Fibroblast of villous mesenchyme (primary cell): ENCODE data around the gene DHCR24. TPM values are rescaled to one million over a fixed set of nuclear protein-coding genes. Genes with fewer than 3 reads are reported as not detected.
"Not testable (repeated sequence)": the region's sequence is repeated elsewhere in the genome, so short reads cannot be mapped to it uniquely, and the experiment has no call there.

Experiments
- DNase-seq: peaks from one replicate; pipeline ENCODE4 v3.0.0-alpha.2; 2010; ENCODE audit warnings: low read depth
- H3K4me3 ChIP-seq: 2 replicates; pipeline ENCODE4 v1.5.1; 2011; ENCODE audit warnings: low read depth, mild to moderate bottlenecking, low read length
- total RNA-seq: library from RNA; depleted of rRNA; stranded (reverse); fragments of >200 nt; gene quantifications from 2 replicates; pipeline ENCODE4 v1.2.3, GENCODE V29; 2012
- TF ChIP-seq, protein P1 (sequence below): IDR thresholded peaks from 2 replicates; pipeline ENCODE4 v1.5.1; 2012; ENCODE audit warnings: low read depth, mild to moderate bottlenecking, low read length; ENCODE audit not compliant: insufficient read depth

Gene DHCR24
- total RNA-seq, 1 donor = 297 TPM

DNA sequence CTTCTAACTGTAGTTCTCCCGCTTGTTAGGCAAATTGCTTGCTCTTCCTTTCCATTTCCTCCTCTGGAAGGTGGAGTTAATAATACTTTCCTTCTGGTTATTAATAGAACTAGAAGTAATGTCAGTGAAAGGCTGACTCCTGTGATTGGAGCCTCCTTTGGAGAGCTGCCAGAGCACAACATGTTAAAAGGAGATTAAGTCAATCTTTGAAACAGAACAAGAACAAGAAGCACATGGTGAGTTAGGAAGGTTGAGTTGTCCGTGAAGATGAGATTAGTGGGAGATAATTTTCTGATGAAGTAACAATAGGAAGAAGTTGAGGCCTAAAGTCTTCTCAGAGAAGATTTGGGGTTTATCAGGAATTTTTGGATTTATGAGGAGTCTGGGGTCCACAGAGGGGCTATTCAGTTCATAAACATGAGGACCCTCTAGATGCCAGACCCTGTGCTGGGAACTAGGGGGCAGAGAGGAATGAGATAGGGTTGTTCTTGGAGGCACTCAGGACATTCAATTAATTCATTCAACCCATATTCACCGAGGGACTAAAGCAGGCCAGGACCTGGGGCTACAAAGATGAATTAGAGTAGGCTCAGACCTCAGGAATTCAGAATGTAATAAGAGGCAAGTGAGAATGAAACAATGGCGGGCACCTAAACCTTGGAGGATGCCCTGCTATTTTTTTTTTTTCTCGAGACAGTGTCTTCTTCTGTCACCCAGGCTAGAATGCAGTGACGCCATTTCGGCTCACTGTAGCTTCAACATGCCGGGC, 40.7 kb upstream of the DHCR24 start:
- peak; percentile 55 for DNase-seq
- TF ChIP-seq, protein P1, sequence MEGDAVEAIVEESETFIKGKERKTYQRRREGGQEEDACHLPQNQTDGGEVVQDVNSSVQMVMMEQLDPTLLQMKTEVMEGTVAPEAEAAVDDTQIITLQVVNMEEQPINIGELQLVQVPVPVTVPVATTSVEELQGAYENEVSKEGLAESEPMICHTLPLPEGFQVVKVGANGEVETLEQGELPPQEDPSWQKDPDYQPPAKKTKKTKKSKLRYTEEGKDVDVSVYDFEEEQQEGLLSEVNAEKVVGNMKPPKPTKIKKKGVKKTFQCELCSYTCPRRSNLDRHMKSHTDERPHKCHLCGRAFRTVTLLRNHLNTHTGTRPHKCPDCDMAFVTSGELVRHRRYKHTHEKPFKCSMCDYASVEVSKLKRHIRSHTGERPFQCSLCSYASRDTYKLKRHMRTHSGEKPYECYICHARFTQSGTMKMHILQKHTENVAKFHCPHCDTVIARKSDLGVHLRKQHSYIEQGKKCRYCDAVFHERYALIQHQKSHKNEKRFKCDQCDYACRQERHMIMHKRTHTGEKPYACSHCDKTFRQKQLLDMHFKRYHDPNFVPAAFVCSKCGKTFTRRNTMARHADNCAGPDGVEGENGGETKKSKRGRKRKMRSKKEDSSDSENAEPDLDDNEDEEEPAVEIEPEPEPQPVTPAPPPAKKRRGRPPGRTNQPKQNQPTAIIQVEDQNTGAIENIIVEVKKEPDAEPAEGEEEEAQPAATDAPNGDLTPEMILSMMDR = no peak
- no peak overlapping the region for H3K4me3 ChIP-seq

DNA sequence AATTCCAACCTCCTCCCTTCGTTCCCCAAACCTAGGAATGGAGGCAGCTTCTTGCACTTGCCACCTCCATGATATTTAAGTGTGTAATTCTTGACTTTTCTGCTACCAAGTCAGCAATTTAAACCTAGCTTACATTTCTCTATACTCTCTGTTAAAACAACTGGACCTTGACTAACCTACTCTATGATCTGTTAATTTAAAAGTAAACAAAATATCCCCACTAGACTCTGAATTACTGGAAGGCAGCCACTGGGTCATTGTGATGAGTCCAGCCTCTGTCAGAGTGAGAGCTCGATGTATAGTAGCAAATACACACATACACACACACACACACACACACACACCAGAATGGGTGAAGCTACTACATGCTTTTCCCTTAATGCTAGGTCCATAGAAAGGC, 40.0 kb upstream of the DHCR24 start:
- H3K4me3 ChIP-seq = no peak overlapping the region
- no peak for DNase-seq
- TF ChIP-seq, protein P1 = no peak

DNA sequence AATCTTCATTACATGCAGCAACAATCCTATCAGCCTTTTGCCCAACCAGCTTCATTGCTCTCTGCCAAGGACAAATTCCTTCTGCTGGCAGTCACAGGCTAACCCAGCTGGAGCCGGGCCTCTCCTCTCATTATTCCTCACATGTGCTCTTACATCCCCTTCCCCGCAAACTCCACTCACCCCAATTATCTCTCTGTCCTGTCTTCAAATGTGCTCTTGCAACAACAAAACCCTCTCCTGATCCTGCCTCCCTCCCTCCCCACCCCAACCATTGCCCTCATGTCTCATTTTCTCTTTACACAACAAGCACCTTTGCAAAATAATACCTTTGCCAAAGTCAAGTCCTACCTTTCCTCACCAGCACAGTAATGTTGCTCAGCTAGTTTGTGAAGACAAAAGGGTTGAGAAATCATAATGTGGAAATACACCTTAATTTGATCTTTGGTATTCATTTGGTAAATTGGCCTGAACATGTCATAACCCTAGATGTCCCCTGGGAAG, 36.0 kb upstream of the DHCR24 start:
- H3K4me3 ChIP-seq = no peak overlapping the region
- DNase-seq = no peak
- TF ChIP-seq, protein P1 = no peak

DNA sequence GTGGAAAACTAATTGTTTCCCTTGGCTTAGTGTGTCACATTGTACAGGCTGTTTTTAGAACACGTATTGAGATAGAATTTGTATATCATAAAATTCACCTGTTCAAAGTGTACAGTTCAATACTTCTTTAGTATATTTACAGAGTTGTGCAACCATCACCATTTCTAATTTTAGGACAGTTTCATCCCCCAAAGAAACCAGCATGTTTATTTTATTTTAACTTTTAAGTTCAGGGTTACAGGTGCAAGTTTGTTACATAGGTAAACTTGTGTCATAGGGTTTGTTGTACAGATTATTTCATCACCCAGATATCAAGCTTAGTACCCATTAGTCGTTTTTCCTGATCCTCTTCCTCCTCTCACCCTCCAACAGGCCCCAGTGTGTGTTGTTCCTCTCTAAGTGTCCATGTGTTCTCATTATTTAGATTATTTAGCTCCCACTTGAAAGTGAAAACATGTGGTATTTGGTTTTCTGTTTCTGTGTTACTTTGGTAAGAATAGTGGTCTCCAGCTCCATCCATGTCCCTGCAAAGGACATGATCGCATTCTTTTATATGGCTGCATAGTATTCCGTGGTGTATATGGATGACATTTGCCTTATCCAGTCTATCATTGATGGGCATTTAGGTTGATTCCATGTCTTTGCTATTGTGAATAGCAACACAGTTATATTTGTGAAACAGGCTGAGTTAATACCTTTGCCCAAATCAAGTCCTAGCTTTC, 35.2 kb upstream of the DHCR24 start:
- TF ChIP-seq, protein P1 = no peak
- no peak for DNase-seq

DNA sequence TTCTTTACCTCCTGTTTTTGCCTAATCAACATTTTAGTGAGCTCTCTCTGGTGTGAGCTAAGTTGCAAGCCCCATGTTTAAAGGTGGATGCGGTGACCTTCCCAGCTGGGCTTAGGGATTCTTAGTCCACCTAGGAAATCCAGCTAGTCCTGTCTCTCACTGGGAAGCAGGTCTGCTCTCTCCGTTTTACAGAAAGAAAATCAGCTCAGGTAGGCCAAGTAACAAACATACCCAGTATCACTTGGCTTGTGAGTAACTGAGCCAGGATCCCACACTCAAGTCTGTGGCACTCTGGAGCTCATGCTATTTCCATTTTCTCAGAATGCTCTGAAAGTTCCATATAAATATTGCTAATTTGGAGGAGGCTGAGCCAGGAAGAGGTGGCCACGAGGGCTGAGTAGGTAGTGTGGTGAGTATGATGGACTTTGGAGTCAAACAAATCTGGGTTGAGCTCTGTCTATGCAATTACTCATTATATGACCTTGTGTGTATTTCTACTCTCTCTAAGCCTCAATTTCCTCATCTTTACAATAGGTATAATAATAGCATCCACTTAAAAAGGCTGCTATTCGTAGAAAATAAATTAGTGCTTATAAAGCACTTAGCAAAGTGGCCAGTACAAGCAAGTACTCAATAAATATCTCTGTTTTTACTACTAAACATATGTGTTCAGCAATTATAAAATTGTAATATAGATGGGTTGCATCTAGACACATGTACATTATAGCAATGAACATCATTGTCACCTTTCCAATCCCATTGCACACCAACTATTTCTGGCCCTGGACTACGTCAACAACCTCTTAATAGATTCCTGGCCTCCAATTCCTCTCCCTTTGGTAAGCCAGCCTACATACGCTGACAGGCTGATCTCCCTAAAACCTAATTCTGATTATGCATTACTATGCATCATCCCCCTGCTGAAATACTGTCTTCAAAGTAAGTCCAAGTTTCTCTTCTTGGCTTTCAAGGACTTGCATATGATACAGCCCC, 32.7 kb upstream of the DHCR24 start:
- TF ChIP-seq, protein P1 = no peak
- no peak for DNase-seq

More for the DNA sequence above, 35.2 kb upstream of the DHCR24 start:
- no peak overlapping the region for H3K4me3 ChIP-seq

DNA sequence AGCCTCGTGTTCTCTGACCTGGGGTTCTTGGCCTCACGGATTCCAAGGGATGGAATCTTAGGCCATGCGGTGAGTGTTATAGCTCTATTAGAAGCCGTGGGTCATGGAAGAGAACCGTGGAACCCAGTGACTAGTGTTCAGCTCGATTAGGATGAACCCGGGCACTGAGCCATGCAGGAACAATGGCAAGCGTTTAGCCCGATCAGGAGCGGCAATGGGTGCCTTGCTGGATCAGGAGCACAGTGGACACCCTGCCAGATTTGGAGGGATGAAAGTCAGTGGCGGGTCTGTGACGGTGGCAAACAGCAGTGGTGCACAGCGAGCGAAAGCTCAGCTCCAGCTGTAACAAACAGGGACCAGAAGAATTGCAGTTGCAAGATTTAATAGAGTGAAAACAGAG, 24.1 kb upstream of the DHCR24 start:
- DNase-seq, H3K4me3 ChIP-seq: not testable (repeated sequence)

More for the DNA sequence above, 32.7 kb upstream of the DHCR24 start:
- no peak overlapping the region for H3K4me3 ChIP-seq

DNA sequence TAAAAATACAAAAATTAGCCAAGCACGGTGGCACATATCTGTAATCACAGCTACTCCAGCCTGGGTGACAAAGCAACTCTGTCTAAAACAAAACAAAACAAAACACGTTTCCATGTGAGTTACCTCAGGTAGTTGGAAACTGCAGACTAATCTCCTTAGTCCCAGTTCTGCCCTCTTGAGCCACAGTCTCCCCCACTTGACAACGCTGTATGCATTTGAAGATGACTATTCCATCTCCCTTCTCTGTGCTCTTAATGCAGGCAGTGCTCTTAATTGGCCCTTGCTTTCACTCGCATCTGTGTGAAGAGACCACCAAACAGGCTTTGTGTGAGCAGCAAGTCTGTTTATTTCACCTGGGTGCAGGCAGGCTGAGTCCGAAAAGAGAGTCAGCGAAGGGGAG, 19.6 kb upstream of the DHCR24 start:
- TF ChIP-seq, protein P1 = no peak
- H3K4me3 ChIP-seq = no peak overlapping the region
- DNase-seq = no peak
